Measurements from ENCODE around the gene HTRA2.

- TF ChIP-seq EZH2 (IDR thresholded peaks at IDR 0.05; ENCODE audit: insufficient read depth, poor library complexity, severe bottlenecking) (no peak), EZH2phosphoT487 (IDR thresholded peaks at IDR 0.05; ENCODE audit: insufficient read depth, low read depth) (no peak)
These were observed at the start of gene HTRA2, which contains the start of gene AUP1 for GRCh38 chr2:74529357-74530238.
